Endothelial cell of umbilical vein (primary cell): ENCODE measurements around the gene LIN28B. TPM values are rescaled to one million over a fixed set of nuclear protein-coding genes. Genes with fewer than 3 reads are reported as not detected.

Source experiments
- BruUV-seq: library from RNA; stranded (reverse); fragments of 400-500 nt; replicated peaks from 2 replicates; lab custom pipeline; 2021; lab: Mats Ljungman, UMichigan
- CTCF ChIA-PET: fragments of 300-600, 350-600 bp; sonication (Branson Sonifier 250); formaldehyde crosslinking; loops from one replicate; lab custom pipeline; 2021; ENCODE audit warnings: antibody characterized with exemption, inconsistent platforms; lab: Charles Lee
- POLR2A ChIA-PET: fragments of 300-600, 350-600 bp; sonication (Branson Sonifier 250); formaldehyde crosslinking; loops from one replicate; lab custom pipeline; 2021; ENCODE audit warnings: antibody characterized with exemption, inconsistent platforms; lab: Charles Lee
- DNase-seq: peaks from one replicate; pipeline ENCODE4 v3.0.0-alpha.2; 2011; ENCODE audit warnings: low read depth, low spot score
- FAIRE-seq: peaks from 2 replicates; lab custom pipeline; 2011; peaks lifted over from hg19 to GRCh38; lab: Jason Lieb, UNC
- H2AFZ ChIP-seq: 2 replicates; pipeline ENCODE4 v1.6.0; 2012; ENCODE audit warnings: low read depth, low read length, control low read depth, inconsistent platforms
- H3K27ac ChIP-seq: 2 replicates; pipeline ENCODE4 v1.5.1; 2011; ENCODE audit warnings: low read depth, mild to moderate bottlenecking, control low read depth, low read length, moderate library complexity; ENCODE audit not compliant: insufficient read depth
- H3K27me3 ChIP-seq, 2 experiments: 2 replicates each; pipeline versions ENCODE4 v1.6.0 to v1.6.1; 2011; ENCODE audit warnings: low read length in 2 of 2, mixed read lengths in 1 of 2; ENCODE audit not compliant: control insufficient read depth in 2 of 2, insufficient read depth in 2 of 2
- H3K36me3 ChIP-seq, 2 experiments: 2 replicates in 1 of 2; 3 replicates in 1 of 2; pipeline ENCODE4 v1.5.1; 2011; ENCODE audit warnings: low read length in 2 of 2, mild to moderate bottlenecking in 1 of 2, moderate library complexity in 1 of 2; ENCODE audit not compliant: control insufficient read depth in 2 of 2, insufficient read depth in 2 of 2; ENCODE audit errors: extremely low read depth in 1 of 2
- H3K4me1 ChIP-seq: 3 replicates; pipeline ENCODE4 v1.5.1; 2011; ENCODE audit warnings: mild to moderate bottlenecking, low read length; ENCODE audit not compliant: control insufficient read depth, insufficient read depth; ENCODE audit errors: extremely low read depth
- H3K4me2 ChIP-seq: 2 replicates; pipeline ENCODE4 v1.6.1; 2011; ENCODE audit warnings: low read length, control low read depth, mixed read lengths; ENCODE audit not compliant: insufficient read depth
- H3K4me3 ChIP-seq, 3 experiments: fragments of 200-600 bp in 1 of 3; sonication (generic), shearing (Covaris generic) in 1 of 3; replicated peaks in 1 of 3; 2 replicates each; pipeline ENCODE4 v1.5.1; 2011 to 2016; ENCODE audit warnings: control low read depth in 3 of 3, low read length in 3 of 3, mild to moderate bottlenecking in 2 of 3, inconsistent platforms in 1 of 3, low read depth in 1 of 3, moderate library complexity in 1 of 3; ENCODE audit not compliant: insufficient read depth in 1 of 3
- H3K79me2 ChIP-seq: 2 replicates; pipeline ENCODE4 v1.6.0; 2012; ENCODE audit warnings: low read length, inconsistent platforms; ENCODE audit not compliant: control insufficient read depth, insufficient read depth
- H3K9ac ChIP-seq: replicated peaks from 2 replicates; pipeline ENCODE3; 2011; ENCODE audit warnings: low read length, control low read depth; ENCODE audit not compliant: insufficient read depth; ENCODE audit errors: extremely low read depth
- H3K9me1 ChIP-seq: replicated peaks from 3 replicates; pipeline ENCODE4 v1.6.0; 2011; ENCODE audit warnings: mild to moderate bottlenecking, low read length; ENCODE audit not compliant: control insufficient read depth, insufficient read depth; ENCODE audit errors: extremely low read depth
- H3K9me3 ChIP-seq: replicated peaks from 2 replicates; pipeline ENCODE4 v1.5.1; 2012; ENCODE audit warnings: low read length, inconsistent platforms; ENCODE audit not compliant: control insufficient read depth, insufficient read depth
- H4K20me1 ChIP-seq: replicated peaks from 2 replicates; pipeline ENCODE3; 2011; ENCODE audit warnings: mild to moderate bottlenecking, low read length; ENCODE audit not compliant: control insufficient read depth, insufficient read depth; ENCODE audit errors: extremely low read depth
- EZH2 ChIP-seq: IDR thresholded peaks from 2 replicates; pipeline ENCODE4 v1.6.1; 2012; ENCODE audit warnings: borderline replicate concordance, low read depth, mild to moderate bottlenecking, moderate library complexity, low read length, inconsistent platforms; ENCODE audit not compliant: severe bottlenecking
- FOS ChIP-seq: IDR thresholded peaks from 2 replicates; pipeline ENCODE4 v1.6.1; 2011; ENCODE audit warnings: mild to moderate bottlenecking, low read length, moderate library complexity, borderline replicate concordance; ENCODE audit not compliant: insufficient read depth
- GATA2 ChIP-seq: IDR thresholded peaks from 2 replicates; pipeline ENCODE4 v1.7.0; 2011; ENCODE audit warnings: low read depth, mild to moderate bottlenecking, moderate library complexity, mixed read lengths, low read length; ENCODE audit not compliant: insufficient read length, insufficient read depth
- JUN ChIP-seq: IDR thresholded peaks from 2 replicates; pipeline ENCODE4 v1.6.1; 2011; ENCODE audit warnings: borderline replicate concordance, low read depth; ENCODE audit not compliant: insufficient read length, insufficient read depth
- MYC ChIP-seq: IDR thresholded peaks from one replicate; pipeline ENCODE4 v1.6.1; 2011; ENCODE audit warnings: mild to moderate bottlenecking, low read depth, low read length
- POLR2A ChIP-seq: IDR thresholded peaks from 2 replicates; pipeline ENCODE4 v1.6.1; 2012; ENCODE audit warnings: low read depth, mild to moderate bottlenecking, control low read depth, low read length
- POLR2AphosphoS5 ChIP-seq: IDR thresholded peaks from 2 replicates; pipeline ENCODE4 v1.6.1; 2012; ENCODE audit warnings: low read depth, mild to moderate bottlenecking, control low read depth, low read length, moderate library complexity; ENCODE audit not compliant: insufficient read depth
- dilution Hi-C: fragments of 300-500 bp; cut with MboI; formaldehyde crosslinking; loops from one replicate; pipeline ENCODE4 v1.15.0; 2019; ENCODE audit warnings: low sequenced_read_pairs; ENCODE audit not compliant: extremely low pct_ligation_motif_present
- intact Hi-C: fragments of 100-400 bp; cut with micrococcal nuclease; formaldehyde crosslinking; loops from one replicate; pipeline ENCODE4 v1.10.0; 2022
- polyA plus RNA-seq, 4 experiments: library from polyadenylated mRNA; depleted of rRNA in 3 of 4; stranded (reverse) in 3 of 4; unstranded in 1 of 4; fragments of >200 nt; gene quantifications; 2 replicates each; pipeline versions ENCODE4 v1.2.1 to v1.2.3, GENCODE V29; 2011 to 2012; ENCODE audit warnings: missing spikeins in 1 of 4
- total RNA-seq: library from RNA; stranded (reverse); gene quantifications from 2 replicates; pipeline ENCODE4 v1.2.3, GENCODE V29; 2021
- TF ChIP-seq, protein P1 (sequence below): IDR thresholded peaks from 2 replicates; pipeline ENCODE4 v1.6.1; 2011; ENCODE audit not compliant: insufficient read depth, insufficient read length
- TF ChIP-seq, protein P2 (sequence below), 2 donors: IDR thresholded peaks; 1 replicate in 1 of 2; 2 replicates in 1 of 2; pipeline ENCODE4 v1.5.1; 2011; ENCODE audit warnings: low read length in 2 of 2, mild to moderate bottlenecking in 2 of 2, moderate library complexity in 2 of 2, control low read depth in 1 of 2, inconsistent platforms in 1 of 2, low read depth in 1 of 2; ENCODE audit not compliant: insufficient read depth in 1 of 2; ENCODE audit errors: extremely low read depth in 1 of 2

Gene LIN28B
- total and polyA plus RNA-seq, 2 donors (not counting 3 experiments of a cell fraction or from before 2014, with no cell fraction given) = not detected

DNA sequence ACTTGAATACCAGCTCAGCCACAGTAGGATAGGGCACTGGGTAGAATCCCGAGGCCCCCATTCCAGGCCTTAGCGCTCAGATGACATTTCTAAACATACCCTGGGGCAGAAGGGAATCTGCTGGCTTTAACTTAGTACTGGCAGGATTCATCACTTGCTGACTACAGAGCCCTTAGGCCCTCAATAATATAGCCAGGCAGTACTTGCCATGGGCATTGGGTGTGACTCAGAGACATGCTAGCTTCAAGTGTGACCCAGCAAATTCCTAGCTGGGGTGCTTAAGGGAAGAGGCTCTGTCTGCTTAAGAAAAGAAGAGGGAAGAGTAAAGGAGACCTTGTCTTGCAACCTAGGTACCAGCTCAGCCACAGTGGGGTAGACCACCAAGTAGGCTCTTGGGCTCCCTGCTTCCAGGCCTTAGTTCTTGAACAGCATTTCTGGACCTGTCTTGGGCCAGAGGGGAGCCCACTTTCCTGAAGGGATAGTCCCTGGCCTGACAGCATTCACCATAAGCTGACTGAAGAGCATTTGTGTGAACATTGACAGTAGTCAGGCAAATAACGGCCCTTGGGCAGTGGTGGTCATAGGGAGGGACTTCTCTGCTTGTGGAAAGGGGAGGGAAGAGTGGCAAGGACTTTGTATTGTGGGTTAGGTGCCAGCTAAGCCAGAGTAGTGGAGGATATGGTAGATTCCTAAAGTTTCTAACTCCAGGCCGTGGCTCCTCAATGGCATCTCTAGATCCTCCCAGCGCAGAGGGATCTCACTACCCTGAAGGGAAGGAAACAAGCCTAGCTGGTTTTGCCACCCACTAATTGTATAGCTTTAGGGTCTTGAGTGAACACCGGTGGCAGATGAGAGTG is 48.6 kb upstream of the LIN28B start:
- no peak overlapping the region for H3K27ac ChIP-seq
- BruUV-seq = no TSS peak
- no peak for FAIRE-seq
- dilution Hi-C loops = no loop called here
- H3K9ac ChIP-seq = no peak overlapping the region
- CTCF ChIA-PET = no interaction called here
- POLR2A ChIA-PET = no interaction called here
- DNase-seq = no peak
- no peak overlapping the region for H3K4me3 ChIP-seq
- no peak overlapping the region for H2AFZ ChIP-seq
- H3K27me3 ChIP-seq = no peaks in the 10 kb centered on the region
- intact Hi-C loops = no loop called here
- H3K9me1 ChIP-seq = no peaks in the 10 kb centered on the region
- H3K36me3 ChIP-seq = no peaks in the 10 kb centered on the region
- H3K4me2 ChIP-seq = no peak overlapping the region
- H3K9me3 ChIP-seq = no peaks in the 10 kb centered on the region
- H4K20me1 ChIP-seq = no peaks in the 10 kb centered on the region
- no peaks in the 10 kb centered on the region for H3K79me2 ChIP-seq
- no peak for TF ChIP-seq POLR2AphosphoS5
- TF ChIP-seq MYC = no peak
- no peak for TF ChIP-seq EZH2
- TF ChIP-seq, protein P1, sequence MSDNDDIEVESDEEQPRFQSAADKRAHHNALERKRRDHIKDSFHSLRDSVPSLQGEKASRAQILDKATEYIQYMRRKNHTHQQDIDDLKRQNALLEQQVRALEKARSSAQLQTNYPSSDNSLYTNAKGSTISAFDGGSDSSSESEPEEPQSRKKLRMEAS = no peak
- no peak for TF ChIP-seq JUN
- TF ChIP-seq, protein P2, sequence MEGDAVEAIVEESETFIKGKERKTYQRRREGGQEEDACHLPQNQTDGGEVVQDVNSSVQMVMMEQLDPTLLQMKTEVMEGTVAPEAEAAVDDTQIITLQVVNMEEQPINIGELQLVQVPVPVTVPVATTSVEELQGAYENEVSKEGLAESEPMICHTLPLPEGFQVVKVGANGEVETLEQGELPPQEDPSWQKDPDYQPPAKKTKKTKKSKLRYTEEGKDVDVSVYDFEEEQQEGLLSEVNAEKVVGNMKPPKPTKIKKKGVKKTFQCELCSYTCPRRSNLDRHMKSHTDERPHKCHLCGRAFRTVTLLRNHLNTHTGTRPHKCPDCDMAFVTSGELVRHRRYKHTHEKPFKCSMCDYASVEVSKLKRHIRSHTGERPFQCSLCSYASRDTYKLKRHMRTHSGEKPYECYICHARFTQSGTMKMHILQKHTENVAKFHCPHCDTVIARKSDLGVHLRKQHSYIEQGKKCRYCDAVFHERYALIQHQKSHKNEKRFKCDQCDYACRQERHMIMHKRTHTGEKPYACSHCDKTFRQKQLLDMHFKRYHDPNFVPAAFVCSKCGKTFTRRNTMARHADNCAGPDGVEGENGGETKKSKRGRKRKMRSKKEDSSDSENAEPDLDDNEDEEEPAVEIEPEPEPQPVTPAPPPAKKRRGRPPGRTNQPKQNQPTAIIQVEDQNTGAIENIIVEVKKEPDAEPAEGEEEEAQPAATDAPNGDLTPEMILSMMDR (IDR thresholded peaks at IDR 0.05; ENCODE audit: extremely low read depth in 1 of 2, insufficient read depth in 1 of 2, low read depth in 1 of 2, low read length in 2 of 2) = no peak
- TF ChIP-seq POLR2A = no peak
- TF ChIP-seq GATA2 = no peak
- TF ChIP-seq FOS = no peak
- no peaks in the 10 kb centered on the region for H3K4me1 ChIP-seq
